Stimulated activated CD4-positive, alpha-beta T cell treated with anti-CD3 and anti-CD28 coated beads, TNF-alpha, amount 100 ng/mL, for 48 hours (primary cell): ENCODE measurements around the gene NCKAP5.

ENCODE experiments used
- DNase-seq, 3 donors: peaks; one replicate each; pipeline ENCODE4 v3.0.0-alpha.2; 2020; ENCODE audit warnings: low read depth in 3 of 3

NCKAP5 gene

GRCh38 chr2:132636346-132636745 is 931.9 kb downstream of the NCKAP5 start:
- no peak for DNase-seq

- DNase-seq, result no peak
Observed at GRCh38 chr2:132633635-132634034, 934.6 kb downstream of the NCKAP5 start.

GRCh38 chr2:132632000-132632649 is 936.1 kb downstream of the NCKAP5 start:
- no peak for DNase-seq

- DNase-seq, result no peak
Observed at GRCh38 chr2:132627536-132627935, 940.7 kb downstream of the NCKAP5 start.

- DNase-seq, result no peak
Observed at GRCh38 chr2:132623096-132623839, 945.0 kb downstream of the NCKAP5 start.
